ENCODE measurements around the gene KDM4D.

KDM4D gene

DNA sequence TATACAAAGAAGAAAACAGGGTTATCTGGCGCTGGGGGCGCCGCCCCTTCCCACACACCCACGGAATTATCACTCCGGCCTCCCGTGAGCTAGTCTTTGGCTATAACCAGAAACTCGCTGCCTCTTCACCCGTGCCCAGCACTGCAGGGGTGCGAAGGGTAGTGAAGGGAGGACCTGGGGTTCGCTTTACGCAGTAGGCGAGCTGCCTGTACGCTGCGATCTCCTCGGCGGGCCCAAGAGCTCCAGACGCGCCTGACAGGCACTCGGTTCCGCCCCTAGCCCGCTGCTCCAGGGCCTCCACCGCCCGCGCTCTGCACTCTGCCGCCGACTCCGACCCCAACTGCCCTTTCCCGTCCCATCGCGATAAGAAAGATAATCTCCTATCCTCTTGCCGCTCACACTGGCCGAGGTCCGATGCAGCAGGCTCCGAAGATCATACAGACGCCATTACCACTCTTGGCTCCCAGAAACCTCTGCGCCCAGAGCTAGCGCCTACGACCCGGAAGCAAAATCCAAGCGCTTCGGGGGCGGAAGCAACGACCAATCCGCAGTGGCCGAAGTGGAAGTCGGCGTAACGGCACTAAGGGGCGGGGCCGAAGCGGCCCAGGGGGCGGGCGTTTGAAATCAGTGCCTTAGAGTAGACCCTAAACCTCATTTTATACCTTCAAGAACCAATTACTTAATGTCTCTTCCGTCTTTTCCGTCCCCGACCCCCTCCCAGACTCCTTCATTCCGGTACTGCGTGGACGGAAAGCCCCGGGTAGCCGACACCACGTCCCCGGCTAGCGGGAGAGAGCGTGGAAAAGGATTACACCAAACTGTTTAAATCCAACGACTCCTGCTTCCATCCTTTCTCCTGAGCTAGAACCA lies at the start of gene KDM4D, which contains the start of gene CWC15:
Gene KDM4D, plus strand, starts transcription at position 611 of the 870 bp plus-strand sequence. CDS start 23,664 bp downstream, outside the sequence.
Gene CWC15, minus strand, starts transcription at position 458 of the 870 bp plus-strand sequence. CDS start 1,371 bp downstream, outside the sequence.
- H3K4me3 ChIP-seq (ENCODE audit: low read length) = peak within 1 kb of the TSS; percentile 86
- TF ChIP-seq, protein P1, sequence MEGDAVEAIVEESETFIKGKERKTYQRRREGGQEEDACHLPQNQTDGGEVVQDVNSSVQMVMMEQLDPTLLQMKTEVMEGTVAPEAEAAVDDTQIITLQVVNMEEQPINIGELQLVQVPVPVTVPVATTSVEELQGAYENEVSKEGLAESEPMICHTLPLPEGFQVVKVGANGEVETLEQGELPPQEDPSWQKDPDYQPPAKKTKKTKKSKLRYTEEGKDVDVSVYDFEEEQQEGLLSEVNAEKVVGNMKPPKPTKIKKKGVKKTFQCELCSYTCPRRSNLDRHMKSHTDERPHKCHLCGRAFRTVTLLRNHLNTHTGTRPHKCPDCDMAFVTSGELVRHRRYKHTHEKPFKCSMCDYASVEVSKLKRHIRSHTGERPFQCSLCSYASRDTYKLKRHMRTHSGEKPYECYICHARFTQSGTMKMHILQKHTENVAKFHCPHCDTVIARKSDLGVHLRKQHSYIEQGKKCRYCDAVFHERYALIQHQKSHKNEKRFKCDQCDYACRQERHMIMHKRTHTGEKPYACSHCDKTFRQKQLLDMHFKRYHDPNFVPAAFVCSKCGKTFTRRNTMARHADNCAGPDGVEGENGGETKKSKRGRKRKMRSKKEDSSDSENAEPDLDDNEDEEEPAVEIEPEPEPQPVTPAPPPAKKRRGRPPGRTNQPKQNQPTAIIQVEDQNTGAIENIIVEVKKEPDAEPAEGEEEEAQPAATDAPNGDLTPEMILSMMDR (IDR thresholded peaks at IDR 0.05; ENCODE audit: insufficient read depth, low read depth, low read length, missing control alignments) = no peak

DNA sequence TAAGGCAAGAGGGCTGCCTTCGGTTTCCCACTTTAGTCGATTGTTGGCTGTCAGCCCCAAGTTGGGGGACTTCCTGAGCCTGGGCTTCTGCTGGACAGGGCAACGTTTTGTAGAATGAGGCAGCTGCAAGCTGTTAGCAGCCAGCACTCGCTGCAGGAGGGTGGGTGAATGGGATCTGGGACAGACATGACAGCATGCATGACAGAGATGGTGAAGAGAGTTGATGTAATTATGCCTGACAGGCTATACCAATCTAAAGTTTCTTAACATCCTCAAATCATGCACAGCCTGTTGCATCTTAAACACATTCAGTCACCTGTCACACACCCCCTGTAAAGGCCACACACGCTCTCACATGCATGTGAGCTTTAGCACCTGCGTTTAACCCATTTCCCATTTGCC lies 49.3 kb upstream of the KDM4D start:
- TF ChIP-seq, protein P1 (IDR thresholded peaks at IDR 0.05; ENCODE audit: insufficient read depth, low read depth, low read length, missing control alignments) = no peak
- H3K4me3 ChIP-seq (ENCODE audit: low read length) = no peak overlapping the region
- DNase-seq (ENCODE audit: low read depth) = no peak

More for the DNA sequence above, at the start of gene KDM4D, which contains the start of gene CWC15:
- DNase-seq (ENCODE audit: low read depth) = peak; percentile 94

DNA sequence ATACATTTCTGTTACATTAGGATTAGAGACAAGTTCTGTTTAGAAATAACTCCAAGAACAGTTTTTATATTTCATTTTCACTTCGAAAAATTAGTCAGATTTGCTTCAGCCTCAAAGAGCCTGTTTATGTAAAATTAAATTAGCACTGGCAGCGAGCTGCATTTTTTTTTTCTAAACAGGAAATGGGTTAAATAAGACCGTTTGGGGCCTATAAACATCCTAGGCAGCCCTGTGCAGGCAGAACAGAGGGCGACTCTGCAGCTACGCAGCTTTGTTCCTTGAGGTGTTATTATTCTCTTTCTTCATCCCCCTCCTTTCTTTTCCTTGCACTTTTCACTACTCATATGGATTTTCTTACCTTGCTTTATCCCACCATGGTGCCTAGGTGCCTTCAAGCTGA lies 48.9 kb upstream of the KDM4D start:
- H3K4me3 ChIP-seq (ENCODE audit: low read length) = no peak overlapping the region
- no peak for DNase-seq (ENCODE audit: low read depth)
- TF ChIP-seq, protein P1 (IDR thresholded peaks at IDR 0.05; ENCODE audit: insufficient read depth, low read depth, low read length, missing control alignments) = no peak

DNA sequence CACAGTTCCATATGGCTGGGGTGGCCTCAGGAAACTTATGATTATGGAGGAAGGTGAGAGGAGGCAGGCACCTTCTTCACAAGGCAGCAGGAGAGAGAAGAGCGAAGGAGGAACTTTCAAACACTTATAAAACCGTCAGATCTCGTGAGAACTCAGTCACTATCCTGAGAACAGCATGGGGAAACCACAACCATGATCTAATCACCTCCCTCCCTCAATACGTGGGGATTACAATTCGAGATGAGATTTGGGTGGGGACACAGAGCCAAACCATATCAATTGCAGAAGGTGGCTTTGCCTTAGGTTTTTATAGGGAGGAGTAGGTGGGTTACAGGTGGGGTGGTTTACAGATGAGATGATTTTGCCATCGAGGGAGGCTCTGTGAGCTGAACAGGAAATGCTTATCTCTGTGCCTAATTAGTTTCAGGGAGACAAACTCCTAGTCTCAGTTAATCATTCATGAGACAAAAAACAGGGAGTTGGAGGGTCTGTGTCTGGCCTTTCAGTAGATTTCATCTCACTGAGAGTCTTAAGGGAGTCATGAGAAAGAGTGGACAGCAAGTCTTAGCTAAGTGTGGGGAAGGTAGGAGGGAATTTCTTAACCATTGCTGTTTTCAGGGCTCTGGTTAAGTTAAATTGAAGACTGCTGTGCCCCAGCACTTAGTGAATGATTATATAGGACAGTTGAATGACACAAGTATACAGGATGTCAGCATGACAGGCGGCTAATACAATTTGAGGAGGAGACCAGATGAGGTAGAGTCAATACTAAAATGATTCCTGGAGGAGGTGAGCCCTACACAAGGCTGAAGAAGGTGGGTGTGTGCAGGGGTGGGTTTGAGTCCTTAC lies 47.9 kb upstream of the KDM4D start:
- DNase-seq (ENCODE audit: low read depth) = no peak
- H3K4me3 ChIP-seq (ENCODE audit: low read length) = no peak overlapping the region
- TF ChIP-seq, protein P1 (IDR thresholded peaks at IDR 0.05; ENCODE audit: insufficient read depth, low read depth, low read length, missing control alignments) = no peak

DNA sequence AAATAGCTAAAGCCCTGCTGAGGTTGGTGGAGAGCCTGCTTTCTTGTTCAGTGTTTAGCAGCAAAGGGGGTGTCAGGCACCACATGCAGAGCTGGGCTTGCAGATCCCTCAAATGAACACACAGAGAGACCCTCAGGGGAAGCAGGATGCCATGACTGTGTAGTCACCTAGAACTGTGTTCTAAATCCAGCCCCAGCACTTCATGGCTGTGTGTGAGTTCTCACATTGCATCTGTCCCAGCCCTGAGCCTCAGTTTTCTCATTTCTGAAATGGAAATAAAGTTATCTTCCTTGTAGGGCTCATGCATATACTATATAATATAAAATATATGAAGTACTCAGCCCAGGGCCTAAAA lies 47.3 kb upstream of the KDM4D start:
- DNase-seq (ENCODE audit: low read depth) = no peak
- TF ChIP-seq, protein P1 (IDR thresholded peaks at IDR 0.05; ENCODE audit: insufficient read depth, low read depth, low read length, missing control alignments) = no peak
- H3K4me3 ChIP-seq (ENCODE audit: low read length) = no peak overlapping the region

DNA sequence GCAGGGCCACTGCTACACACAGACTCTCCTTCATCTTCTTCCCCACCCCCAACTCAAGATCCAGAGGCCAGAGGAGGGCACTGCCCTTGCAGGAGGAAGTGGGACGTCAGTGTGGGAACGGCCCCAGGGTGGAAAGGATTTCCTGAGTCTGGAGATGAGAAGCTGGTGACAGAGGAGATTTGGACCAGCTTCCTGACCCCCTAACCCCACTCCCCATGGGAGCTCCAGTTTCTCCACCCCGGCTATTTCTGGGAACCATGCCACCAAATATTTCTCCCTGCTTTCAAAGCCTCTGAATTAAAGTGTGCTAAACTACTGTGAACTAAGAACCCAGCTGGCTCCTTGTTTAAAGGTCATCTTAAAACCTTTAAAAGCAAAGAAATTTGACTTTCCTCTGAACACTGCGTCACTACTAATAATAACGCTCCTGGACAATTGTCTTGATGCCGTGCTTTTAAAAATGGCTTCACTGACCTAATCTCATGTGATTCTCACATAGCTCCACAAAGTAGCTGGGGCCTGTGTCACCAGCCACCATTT lies 46.7 kb upstream of the KDM4D start:
- peak; percentile 6 for DNase-seq (ENCODE audit: low read depth)
- TF ChIP-seq, protein P1 (IDR thresholded peaks at IDR 0.05; ENCODE audit: insufficient read depth, low read depth, low read length, missing control alignments) = no peak
- H3K4me3 ChIP-seq (ENCODE audit: low read length) = no peak overlapping the region
